Astrocyte (in vitro differentiated cells and primary cell): ENCODE results near the gene CNIH3. TPM values are rescaled to one million over a fixed set of nuclear protein-coding genes. Genes with fewer than 3 reads are reported as not detected.
A peak's percentile ranks its signal among the peaks of the same experiment; 100 is the strongest.

Experiments used
- DNase-seq: peaks from one replicate; pipeline ENCODE4 v3.0.0-alpha.2; 2010; ENCODE audit warnings: low read depth
- FAIRE-seq: peaks from 2 replicates; lab custom pipeline; 2011; peaks lifted over from hg19 to GRCh38; lab: Jason Lieb, UNC
- H2AFZ ChIP-seq: 2 replicates; pipeline ENCODE4 v1.6.0; 2012; ENCODE audit warnings: low read depth, low read length, inconsistent platforms
- H3K27ac ChIP-seq: 2 replicates; pipeline ENCODE4 v1.5.1; 2011; ENCODE audit warnings: low read depth, low read length, inconsistent platforms
- H3K27me3 ChIP-seq: 2 replicates; pipeline ENCODE4 v1.6.0; 2011; ENCODE audit warnings: low read length, inconsistent platforms; ENCODE audit not compliant: insufficient read depth
- H3K36me3 ChIP-seq: 2 replicates; pipeline ENCODE4 v1.5.1; 2011; ENCODE audit warnings: low read length, inconsistent platforms; ENCODE audit not compliant: insufficient read depth
- H3K4me1 ChIP-seq: 2 replicates; pipeline ENCODE4 v1.5.1; 2011; ENCODE audit warnings: low read length, inconsistent platforms; ENCODE audit not compliant: insufficient read depth
- H3K4me2 ChIP-seq: 2 replicates; pipeline ENCODE4 v1.6.0; 2012; ENCODE audit warnings: low read length, inconsistent platforms
- H3K4me3 ChIP-seq: 2 replicates; pipeline ENCODE4 v1.5.1; 2011; ENCODE audit warnings: low read depth, mild to moderate bottlenecking, low read length, inconsistent platforms; ENCODE audit not compliant: insufficient read depth
- H3K79me2 ChIP-seq: 2 replicates; pipeline ENCODE4 v1.6.0; 2012; ENCODE audit warnings: mild to moderate bottlenecking, low read length, inconsistent platforms; ENCODE audit not compliant: insufficient read depth
- H3K9ac ChIP-seq: 2 replicates; pipeline ENCODE4 v1.6.0; 2012; ENCODE audit warnings: mild to moderate bottlenecking, low read length, inconsistent platforms
- H3K9me3 ChIP-seq: 2 replicates; pipeline ENCODE4 v1.5.1; 2012; ENCODE audit warnings: low read depth, mild to moderate bottlenecking, low read length, inconsistent platforms; ENCODE audit not compliant: insufficient read depth
- H4K20me1 ChIP-seq: 2 replicates; pipeline ENCODE4 v1.6.0; 2012; ENCODE audit warnings: low read length, inconsistent platforms; ENCODE audit not compliant: insufficient read depth
- H3K27ac Mint-ChIP-seq: one replicate; pipeline ENCODE4 v1.8.0; 2021; ENCODE audit warnings: mild to moderate bottlenecking, mixed read lengths; ENCODE audit not compliant: unreplicated experiment
- H3K27me3 Mint-ChIP-seq: one replicate; pipeline ENCODE4 v1.8.0; 2021; ENCODE audit warnings: low read depth, mixed read lengths; ENCODE audit not compliant: unreplicated experiment
- H3K36me3 Mint-ChIP-seq: one replicate; pipeline ENCODE4 v1.8.0; 2021; ENCODE audit warnings: low read depth, mixed read lengths; ENCODE audit not compliant: unreplicated experiment
- H3K4me1 Mint-ChIP-seq: one replicate; pipeline ENCODE4 v1.8.0; 2021; ENCODE audit warnings: low read depth, mixed read lengths; ENCODE audit not compliant: unreplicated experiment
- H3K4me3 Mint-ChIP-seq: one replicate; pipeline ENCODE4 v1.8.0; 2021; ENCODE audit warnings: mild to moderate bottlenecking, moderate library complexity, mixed read lengths; ENCODE audit not compliant: unreplicated experiment
- H3K9me3 Mint-ChIP-seq: one replicate; pipeline ENCODE4 v1.8.0; 2021; ENCODE audit warnings: mild to moderate bottlenecking, mixed read lengths; ENCODE audit not compliant: unreplicated experiment
- EZH2 ChIP-seq: IDR thresholded peaks from 2 replicates; pipeline ENCODE4 v1.6.1; 2012; ENCODE audit warnings: mild to moderate bottlenecking, low read length, inconsistent platforms; ENCODE audit not compliant: insufficient read depth
- total RNA-seq: library from RNA; stranded (reverse); gene quantifications from 2 replicates; pipeline ENCODE4 v1.2.1, GENCODE V29; 2021
- TF ChIP-seq, protein P1 (sequence below): IDR thresholded peaks from 2 replicates; pipeline ENCODE4 v1.5.1; 2011; ENCODE audit warnings: low read depth, mild to moderate bottlenecking, inconsistent platforms, low read length, moderate library complexity; ENCODE audit not compliant: insufficient read depth

The CNIH3 gene
- total RNA-seq, 1 donor from 2014 or later, result 7.7 TPM

DNA sequence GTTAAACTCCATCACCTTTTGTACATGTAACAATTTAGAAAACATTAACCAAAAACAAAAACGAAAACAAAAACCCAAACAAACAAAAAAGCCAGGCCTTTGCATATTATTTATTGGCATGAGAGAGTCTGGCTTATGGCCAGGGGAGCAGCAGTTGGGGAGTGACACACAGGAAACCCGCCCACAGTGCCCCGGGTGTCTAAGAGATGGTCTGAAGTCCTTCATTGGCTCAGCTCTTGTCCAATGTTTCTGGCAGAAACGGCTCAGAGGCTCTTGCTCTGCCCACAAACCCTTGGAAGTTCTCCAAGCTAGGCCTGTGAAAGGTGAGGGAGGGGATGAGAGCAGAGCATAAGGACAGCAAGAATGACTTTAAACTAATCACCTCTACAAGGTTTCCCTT, 131.5 kb downstream of the CNIH3 start:
- no peak overlapping the region for H2AFZ ChIP-seq
- H3K4me3 ChIP-seq, result no peak overlapping the region
- no peak for FAIRE-seq
- Mint-ChIP-seq H3K27ac (no peak overlapping the region), H3K4me1 (peaks cover 5% of the 10 kb centered on the region), H3K36me3 (no peaks in the 10 kb centered on the region), H3K9me3 (no peaks in the 10 kb centered on the region), H3K27me3 (peaks cover 12% of the 10 kb centered on the region), H3K4me3 (no peak overlapping the region)
- no peaks in the 10 kb centered on the region for H3K9me3 ChIP-seq
- H3K4me1 ChIP-seq, result peaks cover 14% of the 10 kb centered on the region
- H4K20me1 ChIP-seq, result no peaks in the 10 kb centered on the region
- H3K27ac ChIP-seq, result no peak overlapping the region
- H3K4me2 ChIP-seq, result peak overlapping the region; percentile 10
- H3K9ac ChIP-seq, result no peak overlapping the region
- DNase-seq, result peak; percentile 64
- TF ChIP-seq, protein P1, sequence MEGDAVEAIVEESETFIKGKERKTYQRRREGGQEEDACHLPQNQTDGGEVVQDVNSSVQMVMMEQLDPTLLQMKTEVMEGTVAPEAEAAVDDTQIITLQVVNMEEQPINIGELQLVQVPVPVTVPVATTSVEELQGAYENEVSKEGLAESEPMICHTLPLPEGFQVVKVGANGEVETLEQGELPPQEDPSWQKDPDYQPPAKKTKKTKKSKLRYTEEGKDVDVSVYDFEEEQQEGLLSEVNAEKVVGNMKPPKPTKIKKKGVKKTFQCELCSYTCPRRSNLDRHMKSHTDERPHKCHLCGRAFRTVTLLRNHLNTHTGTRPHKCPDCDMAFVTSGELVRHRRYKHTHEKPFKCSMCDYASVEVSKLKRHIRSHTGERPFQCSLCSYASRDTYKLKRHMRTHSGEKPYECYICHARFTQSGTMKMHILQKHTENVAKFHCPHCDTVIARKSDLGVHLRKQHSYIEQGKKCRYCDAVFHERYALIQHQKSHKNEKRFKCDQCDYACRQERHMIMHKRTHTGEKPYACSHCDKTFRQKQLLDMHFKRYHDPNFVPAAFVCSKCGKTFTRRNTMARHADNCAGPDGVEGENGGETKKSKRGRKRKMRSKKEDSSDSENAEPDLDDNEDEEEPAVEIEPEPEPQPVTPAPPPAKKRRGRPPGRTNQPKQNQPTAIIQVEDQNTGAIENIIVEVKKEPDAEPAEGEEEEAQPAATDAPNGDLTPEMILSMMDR, result no peak
- no peaks in the 10 kb centered on the region for H3K36me3 ChIP-seq
- H3K27me3 ChIP-seq, result no peaks in the 10 kb centered on the region
- H3K79me2 ChIP-seq, result no peaks in the 10 kb centered on the region

DNA sequence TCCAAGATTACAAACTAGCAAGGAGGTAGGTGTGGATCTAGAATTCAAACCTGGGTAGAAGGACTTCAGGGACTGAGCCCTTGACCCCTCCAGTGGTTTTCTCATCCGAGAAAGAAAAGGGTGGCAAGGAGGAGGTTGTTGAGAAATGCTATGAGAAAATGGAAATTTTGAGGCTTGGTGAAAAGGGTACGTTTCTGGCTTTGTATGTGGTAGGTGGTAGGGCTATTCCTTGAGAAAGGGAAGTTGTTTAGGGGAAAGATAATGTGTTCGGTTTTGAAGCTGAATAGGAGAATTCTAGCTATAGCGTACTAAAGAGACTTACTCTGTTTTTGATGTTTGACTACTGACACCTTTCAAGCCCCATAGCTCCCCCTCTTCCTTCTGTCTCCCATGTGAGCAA, 133.8 kb downstream of the CNIH3 start:
- Mint-ChIP-seq H3K36me3 (no peaks in the 10 kb centered on the region), H3K27ac (no peak overlapping the region), H3K9me3 (no peaks in the 10 kb centered on the region), H3K4me1 (peaks cover 5% of the 10 kb centered on the region), H3K4me3 (no peak overlapping the region), H3K27me3 (peaks cover 8% of the 10 kb centered on the region)
- Histone ChIP-seq H3K4me1 (peaks cover 14% of the 10 kb centered on the region), H3K27ac (no peak overlapping the region), H2AFZ (no peak overlapping the region), H3K79me2 (no peaks in the 10 kb centered on the region), H4K20me1 (no peaks in the 10 kb centered on the region), H3K4me3 (no peak overlapping the region), H3K36me3 (no peaks in the 10 kb centered on the region), H3K27me3 (no peaks in the 10 kb centered on the region), H3K9ac (no peak overlapping the region), H3K9me3 (no peaks in the 10 kb centered on the region), H3K4me2 (no peak overlapping the region)
- DNase-seq, result no peak
- no peak for FAIRE-seq
- TF ChIP-seq, protein P1, result no peak
- no peak for TF ChIP-seq EZH2

GRCh38 chr1:224751624-224752311, 135.7 kb downstream of the CNIH3 start:
- Mint-ChIP-seq H3K27me3 (peaks cover 16% of the 10 kb centered on the region), H3K36me3 (no peaks in the 10 kb centered on the region), H3K9me3 (no peaks in the 10 kb centered on the region), H3K4me3 (no peak overlapping the region), H3K27ac (no peak overlapping the region), H3K4me1 (peaks cover 4% of the 10 kb centered on the region)
- no peak overlapping the region for H3K9ac ChIP-seq
- TF ChIP-seq, protein P1, result no peak
- TF ChIP-seq EZH2, result no peak
- no peaks in the 10 kb centered on the region for H3K36me3 ChIP-seq
- H4K20me1 ChIP-seq, result no peaks in the 10 kb centered on the region
- no peak for DNase-seq
- no peaks in the 10 kb centered on the region for H3K9me3 ChIP-seq
- H3K4me3 ChIP-seq, result no peak overlapping the region
- peaks cover 11% of the 10 kb centered on the region for H3K4me1 ChIP-seq
- H3K4me2 ChIP-seq, result no peak overlapping the region
- H2AFZ ChIP-seq, result no peak overlapping the region
- FAIRE-seq, result no peak
- no peaks in the 10 kb centered on the region for H3K27me3 ChIP-seq
- H3K27ac ChIP-seq, result no peak overlapping the region
- H3K79me2 ChIP-seq, result no peaks in the 10 kb centered on the region
